HG03469 (cell line): ENCODE results near the gene ERC1.

Experiments
- ATAC-seq: cut with Tn5 transposase; IDR thresholded peaks from one replicate; pipeline ENCODE4 v1.9.1; 2021; ENCODE audit warnings: mild to moderate bottlenecking, moderate library complexity, moderate number of reproducible peaks; ENCODE audit not compliant: unreplicated experiment

Gene ERC1

DNA sequence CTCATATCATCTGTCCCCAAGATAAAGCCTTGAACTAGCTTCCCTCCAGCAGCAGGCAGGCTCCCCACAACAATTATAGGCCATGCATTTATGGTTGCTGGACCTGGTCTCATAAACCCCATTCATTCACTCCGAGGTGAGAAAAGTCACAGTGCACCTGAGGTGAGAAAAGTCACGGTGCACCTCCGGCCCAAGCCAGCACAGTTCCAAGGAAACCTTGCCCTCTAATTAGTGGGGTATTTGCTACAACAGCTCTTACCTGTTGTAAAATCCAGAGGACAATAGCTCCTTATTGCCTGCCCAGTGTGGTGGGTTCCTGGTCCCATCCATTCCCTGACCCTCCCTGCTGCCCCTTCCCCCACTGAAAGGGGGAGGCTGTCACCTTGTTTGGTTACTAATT, 537.8 kb downstream of the ERC1 start:
- no peak for ATAC-seq

DNA sequence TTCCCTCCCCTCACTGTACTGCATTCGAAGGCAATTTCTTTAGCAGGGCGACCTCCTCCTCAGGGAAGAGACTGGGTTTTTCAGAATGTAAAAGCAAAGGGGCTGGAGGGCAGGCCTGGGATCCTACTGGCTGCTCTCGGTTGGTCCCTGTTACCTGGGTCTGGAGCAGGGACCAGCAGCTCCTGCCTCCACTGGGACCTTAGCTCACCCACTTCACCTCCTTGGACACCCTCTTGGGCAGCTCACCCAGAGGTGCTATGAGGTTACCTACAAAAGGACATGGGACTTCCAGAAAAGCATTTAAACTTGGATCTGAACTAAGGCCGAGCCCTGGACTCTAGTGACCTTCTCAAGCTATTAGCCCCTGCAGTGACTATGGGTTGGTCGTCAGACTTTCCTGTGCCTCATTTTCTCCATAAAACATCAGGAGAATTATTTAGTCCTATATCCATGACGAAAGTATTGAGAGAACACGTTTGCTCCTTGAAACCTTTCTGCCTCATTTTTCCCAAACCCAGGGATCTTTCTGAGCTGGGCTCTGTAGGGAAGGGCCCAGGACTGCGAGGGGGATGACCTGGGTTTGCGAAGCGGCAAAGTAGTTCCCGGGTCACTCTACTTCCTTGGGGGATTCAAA, 538.3 kb downstream of the ERC1 start:
- no peak for ATAC-seq

DNA sequence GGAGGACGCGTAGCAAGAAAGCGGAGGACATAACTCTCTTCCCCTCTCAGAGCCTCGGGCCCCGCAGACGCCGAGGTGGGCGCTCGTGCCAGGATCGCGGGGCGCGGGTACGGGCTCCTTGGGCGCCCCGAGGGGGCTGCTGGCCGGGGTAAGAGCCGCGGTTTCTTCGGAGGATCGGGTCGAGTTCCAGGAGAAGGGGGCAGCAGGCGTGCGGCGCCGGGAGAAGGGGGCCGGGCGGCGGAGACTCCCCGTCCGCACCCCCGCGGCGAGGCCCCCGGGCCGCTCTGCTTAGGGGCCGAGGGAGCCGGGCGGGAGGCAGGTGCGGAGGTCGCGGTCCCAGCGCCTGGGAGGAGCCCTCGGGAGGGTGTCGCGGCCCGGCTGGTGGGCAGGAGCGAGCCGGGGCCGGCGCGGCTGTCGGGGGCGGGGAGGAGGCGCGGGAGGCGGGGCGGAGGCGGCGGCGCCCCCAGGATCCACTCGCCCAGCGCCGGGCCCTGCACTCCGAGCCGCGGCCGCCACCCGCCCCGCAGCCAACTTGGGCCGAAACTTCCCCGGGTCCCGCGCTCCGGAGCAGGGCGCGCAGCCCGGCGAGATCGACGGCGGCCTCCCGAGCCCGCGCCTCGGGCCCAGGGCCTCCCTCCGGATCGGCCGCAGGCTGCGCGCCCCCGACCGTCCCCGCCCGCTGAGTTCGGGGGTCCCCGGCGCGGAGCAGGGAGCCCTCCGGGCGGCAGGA, 539.0 kb downstream of the ERC1 start:
- ATAC-seq: no peak

GRCh38 chr12:1530592-1531152, 539.6 kb downstream of the ERC1 start:
- ATAC-seq: no peak

- ATAC-seq: no peak
These were observed 540.2 kb downstream of the ERC1 start for GRCh38 chr12:1531153-1531653.

DNA sequence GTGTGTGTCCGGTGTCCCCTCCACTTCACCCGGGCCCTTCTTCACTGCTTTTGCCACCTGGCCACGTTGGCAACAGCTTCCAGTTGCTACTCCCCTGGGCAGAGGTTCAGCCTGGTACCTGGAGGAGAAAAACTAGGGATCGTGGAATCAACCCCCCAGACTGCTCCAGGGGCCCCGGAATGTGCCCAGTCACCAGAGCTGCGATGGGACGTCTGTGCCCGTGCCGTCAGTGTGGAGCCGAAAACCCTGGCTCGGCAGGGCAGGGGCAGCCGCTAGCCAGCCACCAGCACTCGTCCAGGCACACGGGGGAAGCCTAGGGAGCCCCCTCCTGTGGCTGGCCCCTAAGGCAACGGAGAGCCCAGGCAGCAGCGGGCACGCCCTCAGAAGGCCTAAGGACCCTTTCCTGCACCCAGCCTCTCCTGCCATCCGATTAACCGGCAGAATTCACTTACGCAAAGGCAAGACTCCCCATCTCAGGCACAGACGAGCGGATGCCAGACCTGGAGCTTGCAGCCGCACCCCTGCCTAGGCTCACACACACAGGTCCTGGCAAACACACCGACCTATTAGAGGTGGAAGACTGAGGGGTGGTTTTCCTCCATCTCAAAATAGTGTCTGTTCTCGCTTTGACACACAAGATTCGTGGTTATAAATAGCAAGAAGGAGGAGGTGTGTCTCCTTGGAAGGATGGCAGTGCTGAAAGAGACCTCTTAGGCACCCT, 540.8 kb downstream of the ERC1 start:
- no peak for ATAC-seq

GRCh38 chr12:1532375-1533165, 541.5 kb downstream of the ERC1 start:
- ATAC-seq: no peak

- peak; percentile 12 for ATAC-seq
These were observed 542.2 kb downstream of the ERC1 start for GRCh38 chr12:1533205-1533601.

- peak; percentile 31 for ATAC-seq
These were observed 542.7 kb downstream of the ERC1 start for GRCh38 chr12:1533602-1534304.

DNA sequence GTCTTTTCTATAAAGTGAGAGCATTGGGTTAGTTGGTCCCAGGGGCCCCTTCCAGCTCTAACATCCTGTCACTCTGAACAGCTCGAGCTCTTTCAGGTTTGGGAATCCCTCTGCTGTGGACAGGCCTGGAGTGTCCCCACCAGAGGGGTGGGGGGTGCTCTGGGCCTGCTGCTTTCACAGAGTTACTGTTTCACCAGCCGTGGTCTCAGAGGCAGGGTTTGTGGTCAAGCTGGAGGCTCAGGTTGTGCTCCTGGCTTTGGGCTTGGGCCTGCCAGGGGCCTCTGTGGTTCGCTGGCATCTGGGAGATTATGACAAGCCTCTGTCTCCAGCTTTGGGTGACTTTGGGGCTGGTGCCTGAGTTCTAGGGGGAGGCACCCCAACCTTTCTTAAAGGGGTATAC, 543.7 kb downstream of the ERC1 start:
- ATAC-seq: no peak

- ATAC-seq: no peak
These were observed 545.8 kb downstream of the ERC1 start for GRCh38 chr12:1536817-1537216.

GRCh38 chr12:1539135-1539534, 548.1 kb downstream of the ERC1 start:
- no peak for ATAC-seq

GRCh38 chr12:1540690-1541089, 549.7 kb downstream of the ERC1 start:
- ATAC-seq: no peak

GRCh38 chr12:1542599-1542998, 551.6 kb downstream of the ERC1 start:
- ATAC-seq: no peak

DNA sequence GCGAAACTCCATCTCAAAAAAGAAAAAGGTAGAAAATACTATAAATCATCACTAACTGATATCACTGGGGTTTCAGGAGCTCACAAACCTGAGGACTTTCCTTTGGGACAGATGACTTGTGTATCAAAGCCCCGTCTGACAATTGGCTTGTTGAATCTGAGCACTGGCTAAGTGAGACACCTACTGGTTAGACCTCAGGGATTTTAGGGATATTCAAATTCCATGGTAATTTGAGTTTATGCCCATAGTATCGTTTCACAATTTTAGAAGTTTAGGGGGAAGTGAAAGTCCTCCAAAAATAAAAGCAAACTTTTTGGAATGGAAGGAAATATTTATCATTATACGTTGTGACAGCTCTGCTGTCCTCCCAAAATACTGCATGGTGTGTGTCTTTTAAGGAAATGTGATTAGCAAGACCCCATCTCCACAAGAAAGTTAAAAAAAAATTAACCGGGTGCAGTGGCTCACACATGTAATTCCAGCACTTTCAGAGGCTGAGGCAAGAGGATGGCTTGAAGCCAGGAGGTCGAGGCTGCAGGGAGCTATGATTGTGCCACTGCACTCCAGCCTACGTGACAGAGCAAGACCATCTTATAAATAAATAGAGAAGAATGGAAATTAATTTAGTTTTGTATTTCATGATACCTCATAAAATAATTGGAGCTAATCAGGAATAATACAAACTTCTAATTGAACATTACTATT, 554.1 kb downstream of the ERC1 start:
- ATAC-seq: no peak
